ENCODE measurements around the gene ITPR3.

Gene ITPR3

DNA sequence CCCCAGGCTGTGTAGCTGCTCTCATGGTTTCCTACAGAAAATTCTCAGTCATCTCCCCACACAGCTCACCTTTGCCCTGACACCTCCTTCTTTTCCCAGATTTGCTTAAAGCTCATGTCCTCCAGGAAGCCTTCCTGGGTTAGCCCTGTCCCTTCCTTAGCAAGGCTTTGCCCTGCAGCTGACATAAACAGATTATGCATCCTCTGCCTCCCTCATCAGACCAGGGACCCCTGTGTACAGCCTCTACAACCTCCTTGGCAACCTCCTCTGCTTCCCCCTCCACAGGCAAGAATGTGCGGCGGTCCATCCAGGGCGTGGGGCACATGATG, 50.6 kb downstream of the ITPR3 start:
- DNase-seq = no peak

DNA sequence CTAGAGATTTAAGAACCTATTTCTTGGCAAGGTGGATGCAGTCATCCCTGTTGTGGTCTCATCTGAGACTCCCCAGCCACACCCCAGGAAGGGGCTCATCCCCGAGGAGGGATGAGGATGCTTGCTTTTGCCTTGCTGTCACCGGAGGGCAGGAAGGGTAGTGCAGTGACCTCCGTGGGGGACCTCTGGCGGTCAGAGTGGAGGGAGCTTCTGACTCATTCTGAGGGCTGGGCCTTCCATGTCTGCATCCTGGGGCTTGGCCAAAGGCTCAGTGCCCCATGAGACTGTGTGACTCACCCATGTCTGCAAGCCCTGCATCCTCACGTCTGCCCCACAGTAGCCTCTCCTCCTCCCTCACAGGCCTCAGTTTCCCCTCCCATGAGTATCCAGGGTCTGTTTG, 51.7 kb downstream of the ITPR3 start:
- no peak for DNase-seq

DNA sequence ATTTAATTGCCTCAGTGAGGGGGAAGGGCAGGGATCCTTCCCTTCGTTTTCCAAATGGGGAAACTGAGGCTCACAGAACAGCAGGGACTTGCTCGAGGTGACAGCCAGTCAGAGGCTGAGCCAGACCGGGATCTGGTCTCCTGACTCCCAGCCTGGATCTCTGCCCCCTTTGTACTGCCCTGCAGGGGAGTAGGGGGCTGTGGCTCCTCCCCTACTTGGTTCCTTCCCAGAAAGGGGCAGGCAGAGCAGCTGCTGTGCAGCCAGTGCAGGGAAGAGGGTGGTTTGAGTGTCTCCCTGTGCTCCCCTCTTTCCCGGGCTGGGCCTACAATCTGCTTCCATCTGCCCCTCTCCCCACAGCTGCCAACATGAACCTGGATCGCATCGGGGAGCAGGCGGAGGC, 52.7 kb downstream of the ITPR3 start:
- DNase-seq = no peak

DNA sequence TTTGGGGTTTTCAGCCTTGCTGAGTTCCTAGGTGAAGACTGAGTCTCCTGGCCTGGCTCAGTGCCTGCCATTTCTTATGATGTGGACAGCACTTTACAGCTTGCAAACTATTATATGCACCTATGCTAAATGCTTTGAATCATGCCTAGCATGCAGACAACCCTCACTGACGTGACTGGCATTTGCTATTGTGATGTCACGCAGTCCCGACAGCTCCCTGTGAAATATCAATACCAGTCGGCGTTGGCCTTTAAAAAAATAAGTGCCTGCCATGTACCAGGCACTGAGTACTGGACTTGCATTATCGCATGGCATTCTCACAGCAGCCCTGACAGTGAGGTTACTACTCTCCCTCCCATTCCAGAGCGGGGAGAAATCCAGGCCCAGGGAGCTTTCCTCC, 54.8 kb downstream of the ITPR3 start:
- DNase-seq = no peak

DNA sequence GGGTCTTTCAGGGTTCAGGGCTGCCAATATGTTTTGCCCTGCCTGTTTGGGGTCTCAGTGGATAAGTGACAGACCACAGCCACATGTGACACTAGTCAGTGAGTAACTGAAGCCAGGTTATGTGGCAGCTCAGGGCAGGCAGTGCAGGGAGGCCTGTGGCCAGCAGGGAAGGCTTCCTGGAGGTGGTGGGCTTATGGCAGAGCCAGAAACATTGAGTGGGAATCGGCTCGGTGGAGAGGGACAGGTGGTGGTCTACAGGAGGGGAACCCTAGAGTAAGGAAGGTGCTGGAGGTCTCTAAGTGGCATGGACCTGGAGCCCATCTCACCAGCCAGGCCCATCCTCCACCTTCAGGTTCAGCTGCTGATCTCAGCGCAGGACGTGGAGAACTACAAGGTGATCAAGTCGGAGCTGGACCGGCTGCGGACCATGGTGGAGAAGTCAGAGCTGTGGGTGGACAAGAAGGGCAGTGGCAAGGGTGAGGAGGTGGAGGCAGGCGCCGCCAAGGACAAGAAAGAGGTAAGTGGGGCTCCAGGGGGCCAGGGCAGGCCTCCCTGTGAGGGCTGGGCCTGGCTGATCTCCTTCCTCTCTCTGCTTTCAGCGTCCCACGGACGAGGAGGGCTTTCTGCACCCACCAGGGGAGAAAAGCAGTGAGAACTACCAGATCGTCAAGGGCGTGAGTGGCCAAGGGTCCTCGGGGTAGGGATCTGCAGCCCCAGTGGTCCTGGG, 55.5 kb downstream of the ITPR3 start:
- no peak for DNase-seq

DNA sequence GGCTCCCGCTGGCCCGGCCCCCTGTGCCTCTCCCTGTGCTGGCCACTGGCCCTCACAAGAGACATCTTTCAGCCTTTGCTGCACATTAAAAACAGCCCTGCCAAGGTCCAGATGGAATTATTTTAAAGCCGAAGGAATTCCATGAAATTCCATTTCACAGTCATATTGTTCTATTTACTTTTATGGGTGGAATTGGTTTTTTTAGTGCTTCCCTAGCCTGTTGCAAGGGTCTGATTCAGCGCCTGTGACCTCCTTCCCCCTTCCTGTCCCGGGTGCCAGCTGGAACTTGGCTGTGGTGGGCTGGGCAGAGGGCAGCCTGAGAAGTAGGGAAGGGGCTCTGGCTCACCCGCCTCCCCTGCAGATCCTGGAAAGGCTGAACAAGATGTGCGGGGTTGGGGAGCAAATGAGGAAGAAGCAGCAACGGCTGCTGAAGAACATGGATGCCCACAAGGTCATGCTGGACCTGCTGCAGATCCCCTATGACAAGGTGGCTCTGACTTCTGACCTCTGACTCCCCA, 56.1 kb downstream of the ITPR3 start:
- DNase-seq = no peak

DNA sequence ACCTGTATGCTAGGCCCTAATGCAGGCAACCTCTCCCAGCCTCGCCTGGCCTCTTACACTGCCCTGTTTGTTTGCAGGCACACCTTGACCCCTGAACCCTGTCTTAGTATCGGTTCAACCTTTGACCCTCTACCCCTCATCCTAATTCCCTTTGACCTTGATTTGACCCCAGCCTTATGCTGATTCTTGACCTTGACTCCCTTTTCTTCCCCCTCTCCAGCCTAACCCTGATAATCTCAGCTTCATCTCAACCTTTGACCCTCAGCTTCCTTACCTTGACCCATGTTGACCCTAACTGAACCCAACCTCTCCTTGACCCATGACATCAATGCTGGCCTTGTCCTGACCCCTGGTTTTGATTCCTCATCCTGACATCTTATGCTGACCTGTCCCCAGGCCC, 56.6 kb downstream of the ITPR3 start:
- no peak for DNase-seq

DNA sequence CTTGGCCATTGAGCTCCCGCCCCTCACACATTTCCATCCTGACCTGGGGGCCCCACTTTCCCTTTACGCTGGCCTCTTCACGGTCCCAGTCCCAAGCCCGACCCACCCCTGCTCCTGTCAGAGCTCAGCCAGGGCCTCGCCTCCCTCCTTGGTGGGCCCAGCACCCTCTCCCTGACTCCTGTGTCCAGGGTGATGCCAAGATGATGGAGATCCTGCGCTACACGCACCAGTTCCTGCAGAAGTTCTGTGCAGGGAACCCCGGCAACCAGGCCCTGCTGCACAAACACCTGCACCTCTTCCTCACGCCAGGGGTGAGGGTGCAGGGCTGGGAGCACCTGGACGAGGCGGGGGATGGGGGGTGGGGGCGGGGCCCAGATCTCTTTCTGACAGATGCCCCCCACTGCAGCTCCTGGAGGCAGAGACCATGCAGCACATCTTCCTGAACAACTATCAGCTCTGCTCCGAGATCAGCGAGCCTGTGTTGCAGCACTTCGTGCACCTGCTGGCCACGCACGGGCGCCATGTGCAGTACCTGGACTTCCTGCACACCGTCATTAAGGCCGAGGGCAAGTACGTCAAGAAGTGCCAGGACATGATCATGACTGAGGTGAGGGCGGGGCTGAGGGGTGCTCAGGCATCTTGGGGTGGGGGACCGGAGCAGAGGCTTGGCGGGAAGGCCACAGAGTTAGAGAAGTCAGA, 57.3 kb downstream of the ITPR3 start:
- DNase-seq = no peak

DNA sequence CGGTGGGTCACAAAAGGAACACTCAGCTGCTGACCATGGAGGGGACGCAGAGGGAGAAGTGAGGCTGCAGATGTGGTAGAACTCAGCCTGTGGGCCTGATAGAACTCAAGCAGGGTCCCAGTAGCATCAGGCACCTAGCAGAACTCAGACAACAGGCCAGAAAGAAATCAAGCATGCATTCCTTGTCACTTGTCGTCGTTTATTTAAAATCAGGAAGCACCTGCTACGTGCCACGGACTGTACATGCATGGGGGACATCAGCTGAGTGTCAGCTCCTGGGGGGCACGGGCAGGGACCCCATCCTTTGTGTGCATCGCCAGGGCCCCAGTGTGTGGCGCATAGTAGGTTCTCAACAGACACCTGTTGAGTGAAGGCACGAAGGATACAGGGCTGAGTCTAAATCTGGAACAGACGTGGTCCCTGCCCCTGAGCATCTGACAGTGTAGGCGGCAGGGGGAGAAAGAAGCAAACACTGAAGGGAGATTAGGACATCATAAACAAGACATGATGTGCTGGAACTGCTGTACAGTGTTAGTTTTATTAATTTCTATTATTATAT, 57.9 kb downstream of the ITPR3 start:
- DNase-seq = no peak

DNA sequence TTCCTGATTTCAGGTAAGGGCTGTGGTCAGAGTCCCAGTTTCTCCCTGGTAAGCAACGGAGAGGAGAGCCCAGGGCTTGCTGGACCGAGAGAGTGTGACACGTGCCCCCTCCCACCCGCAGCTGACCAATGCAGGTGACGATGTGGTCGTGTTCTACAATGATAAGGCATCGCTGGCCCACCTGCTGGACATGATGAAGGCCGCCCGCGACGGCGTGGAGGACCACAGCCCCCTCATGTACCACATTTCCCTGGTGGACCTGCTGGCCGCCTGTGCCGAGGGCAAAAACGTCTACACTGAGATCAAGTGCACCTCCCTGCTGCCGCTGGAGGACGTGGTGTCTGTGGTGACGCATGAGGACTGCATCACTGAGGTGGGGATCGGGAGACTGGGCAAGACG, 58.6 kb downstream of the ITPR3 start:
- DNase-seq = no peak

DNA sequence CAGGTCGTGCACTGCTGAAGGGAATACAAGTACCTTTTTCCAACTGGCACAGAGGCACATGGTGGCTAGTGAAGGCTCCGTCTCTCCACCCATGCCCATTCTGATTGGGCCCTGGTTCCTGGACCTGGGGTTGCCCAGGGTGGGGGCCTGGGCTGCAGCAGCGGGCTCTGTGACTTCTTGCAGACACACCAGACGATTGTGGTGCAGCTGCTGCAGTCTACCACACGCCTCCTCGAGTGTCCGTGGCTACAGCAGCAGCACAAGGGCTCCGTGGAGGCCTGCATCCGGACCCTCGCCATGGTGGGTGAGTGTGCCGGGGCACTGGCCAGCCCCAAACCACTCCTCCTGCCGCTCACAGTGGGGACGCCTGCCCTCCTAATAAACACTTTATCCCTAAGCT, 61.2 kb downstream of the ITPR3 start:
- DNase-seq = no peak

DNA sequence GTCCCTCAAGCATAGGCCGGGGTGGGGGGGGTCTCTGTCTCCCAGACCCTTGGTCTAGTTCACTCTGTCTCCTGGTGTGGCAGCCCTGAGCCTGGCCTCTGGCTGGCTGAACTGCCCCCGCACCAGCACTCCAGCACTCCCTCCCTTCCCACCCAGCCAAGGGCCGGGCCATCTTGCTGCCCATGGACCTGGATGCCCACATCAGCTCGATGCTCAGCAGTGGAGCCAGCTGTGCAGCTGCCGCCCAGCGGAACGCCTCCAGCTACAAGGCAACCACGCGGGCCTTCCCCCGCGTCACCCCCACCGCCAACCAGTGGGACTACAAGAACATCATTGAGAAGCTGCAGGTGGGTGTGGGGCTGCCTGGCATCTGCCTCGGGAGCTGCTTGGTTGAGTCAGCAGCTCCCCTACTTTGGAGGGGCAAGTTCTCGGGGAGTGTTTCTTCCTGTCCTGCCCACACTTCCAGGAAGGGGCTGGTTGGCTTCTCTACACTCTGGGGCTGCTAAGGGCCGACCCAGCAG, 62.0 kb downstream of the ITPR3 start:
- peak; percentile 52 for DNase-seq

DNA sequence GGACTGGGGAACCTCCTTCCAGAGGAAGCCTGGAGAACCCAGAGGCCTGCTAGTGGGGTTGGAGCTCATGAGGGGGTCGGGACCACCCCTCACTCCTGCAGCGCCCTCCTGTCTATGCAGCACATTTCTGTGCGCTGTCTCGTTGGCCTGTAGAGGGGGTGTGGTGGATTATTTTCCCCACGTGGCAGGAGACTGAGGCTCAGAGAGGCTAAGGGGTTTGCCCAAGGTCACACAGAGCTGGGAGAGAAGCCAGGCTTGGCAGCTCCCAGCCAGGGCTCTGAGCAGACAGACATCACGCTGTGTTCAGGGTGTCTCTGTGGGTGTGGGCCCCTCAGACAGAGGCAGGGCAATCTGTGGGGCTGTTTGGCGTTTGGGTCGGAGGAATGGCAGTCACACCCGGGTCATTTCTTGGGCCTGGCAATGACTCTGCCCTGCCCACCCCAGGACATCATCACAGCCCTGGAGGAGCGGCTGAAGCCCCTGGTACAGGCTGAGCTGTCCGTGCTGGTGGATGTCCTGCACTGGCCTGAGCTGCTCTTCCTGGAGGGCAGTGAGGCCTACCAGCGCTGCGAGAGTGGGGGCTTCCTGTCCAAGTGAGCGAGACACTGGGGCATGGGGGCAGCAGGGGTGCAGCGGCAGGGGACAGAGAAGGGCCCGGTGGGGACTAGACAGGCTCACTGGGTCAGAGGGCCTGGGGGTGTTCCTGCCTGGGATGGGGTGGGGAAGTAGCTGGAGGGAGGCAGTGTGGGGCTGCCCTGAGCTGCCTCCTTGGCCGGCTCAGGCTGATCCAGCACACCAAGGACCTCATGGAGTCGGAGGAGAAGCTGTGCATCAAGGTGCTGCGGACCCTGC, 62.7 kb downstream of the ITPR3 start:
- no peak for DNase-seq

DNA sequence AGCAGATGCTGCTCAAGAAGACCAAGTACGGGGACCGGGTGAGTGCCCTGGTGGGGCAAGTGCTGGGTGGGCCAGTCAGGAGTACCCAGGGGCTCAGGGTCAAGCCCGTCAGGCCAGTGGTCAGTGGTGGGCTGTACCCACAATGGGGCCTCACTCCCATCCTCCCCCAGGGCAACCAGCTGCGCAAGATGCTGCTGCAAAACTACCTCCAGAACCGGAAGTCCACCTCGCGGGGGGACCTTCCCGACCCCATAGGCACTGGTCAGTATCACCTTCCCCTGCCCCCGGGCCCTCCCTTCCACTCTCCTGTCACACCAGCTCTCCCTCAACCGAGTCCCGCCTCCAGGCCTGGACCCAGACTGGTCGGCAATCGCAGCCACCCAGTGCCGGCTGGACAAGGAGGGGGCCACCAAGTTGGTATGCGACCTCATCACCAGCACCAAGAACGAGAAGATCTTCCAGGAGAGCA, 63.3 kb downstream of the ITPR3 start:
- DNase-seq = no peak

DNA sequence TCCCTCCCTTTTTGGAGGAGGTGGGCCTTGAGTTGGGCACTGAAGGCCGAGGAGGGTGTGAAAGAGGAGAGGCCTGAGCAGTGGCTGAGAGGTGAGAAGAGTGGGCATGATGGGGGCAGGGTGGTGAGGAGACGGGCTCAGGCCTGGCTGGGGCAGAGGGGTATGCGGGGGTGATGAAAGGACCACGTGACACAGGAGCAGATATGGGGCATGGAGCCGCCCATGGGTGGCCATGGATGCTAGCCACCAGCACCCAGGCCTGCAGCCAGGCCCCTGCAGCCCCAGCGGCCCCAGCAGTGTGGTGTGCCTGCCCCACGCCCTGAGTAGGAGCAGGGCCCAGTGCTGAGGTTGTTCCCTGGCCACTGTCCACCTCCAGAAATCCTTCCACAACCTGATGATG, 63.9 kb downstream of the ITPR3 start:
- DNase-seq = no peak

DNA sequence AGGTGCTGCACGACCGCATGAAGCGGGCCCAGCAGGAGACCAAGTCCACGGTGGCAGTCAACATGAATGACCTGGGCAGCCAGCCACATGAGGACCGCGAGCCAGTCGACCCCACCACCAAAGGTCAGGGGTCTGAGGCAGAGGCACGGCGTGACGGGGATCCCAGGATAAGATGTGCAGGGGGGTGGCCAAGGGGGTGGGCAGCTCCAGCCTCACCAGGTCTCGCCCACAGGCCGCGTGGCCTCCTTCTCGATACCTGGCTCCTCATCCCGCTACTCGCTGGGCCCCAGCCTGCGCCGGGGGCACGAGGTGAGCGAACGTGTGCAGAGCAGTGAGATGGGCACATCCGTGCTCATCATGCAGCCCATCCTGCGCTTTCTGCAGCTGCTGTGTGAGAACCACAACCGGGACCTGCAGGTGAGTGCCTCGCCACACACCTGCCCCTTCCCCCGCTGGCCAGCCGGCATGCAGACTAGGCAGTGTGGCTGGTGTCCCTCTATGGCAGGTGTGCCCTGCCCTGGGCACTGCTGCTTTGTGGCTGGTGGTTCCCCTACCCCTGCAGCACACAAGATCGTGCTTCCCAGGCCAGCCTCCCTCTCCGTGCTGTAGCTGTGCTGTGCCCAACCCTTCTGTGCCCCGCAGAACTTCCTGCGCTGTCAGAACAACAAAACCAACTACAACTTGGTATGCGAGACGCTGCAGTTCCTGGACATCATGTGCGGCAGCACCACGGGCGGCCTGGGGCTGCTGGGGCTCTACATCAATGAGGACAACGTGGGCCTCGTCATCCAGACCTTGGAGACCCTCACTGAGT, 64.5 kb downstream of the ITPR3 start:
- no peak for DNase-seq

DNA sequence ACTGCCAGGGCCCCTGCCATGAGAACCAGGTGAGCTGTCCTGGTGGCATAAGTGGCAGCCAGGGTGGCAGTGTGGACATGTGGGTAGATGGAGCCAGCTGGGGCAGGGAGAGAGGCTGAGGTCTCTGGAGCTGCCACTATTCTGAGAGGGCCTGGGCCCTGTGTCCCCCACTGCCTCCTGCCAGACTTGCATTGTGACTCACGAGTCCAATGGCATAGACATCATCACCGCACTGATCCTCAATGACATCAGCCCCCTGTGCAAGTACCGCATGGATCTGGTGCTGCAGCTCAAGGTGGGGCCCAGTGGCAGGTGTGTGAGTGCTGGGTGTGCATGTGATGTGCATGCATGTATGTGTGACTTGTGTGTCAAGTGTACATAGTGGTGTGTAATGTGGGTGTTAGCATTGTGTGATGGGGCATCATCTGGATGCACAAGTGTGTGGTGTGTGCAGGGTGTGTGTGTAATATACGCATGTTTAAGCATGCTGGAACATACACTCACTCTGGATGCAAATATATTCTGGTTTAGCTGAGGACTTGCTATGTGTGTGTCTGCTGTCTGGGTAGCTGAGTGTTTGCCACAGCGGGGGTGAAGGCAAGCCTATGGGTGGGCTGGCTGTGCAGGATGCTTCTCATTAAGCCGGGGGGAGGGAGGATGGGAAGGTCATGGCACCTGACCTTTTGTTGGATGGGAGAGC, 65.3 kb downstream of the ITPR3 start:
- no peak for DNase-seq

DNA sequence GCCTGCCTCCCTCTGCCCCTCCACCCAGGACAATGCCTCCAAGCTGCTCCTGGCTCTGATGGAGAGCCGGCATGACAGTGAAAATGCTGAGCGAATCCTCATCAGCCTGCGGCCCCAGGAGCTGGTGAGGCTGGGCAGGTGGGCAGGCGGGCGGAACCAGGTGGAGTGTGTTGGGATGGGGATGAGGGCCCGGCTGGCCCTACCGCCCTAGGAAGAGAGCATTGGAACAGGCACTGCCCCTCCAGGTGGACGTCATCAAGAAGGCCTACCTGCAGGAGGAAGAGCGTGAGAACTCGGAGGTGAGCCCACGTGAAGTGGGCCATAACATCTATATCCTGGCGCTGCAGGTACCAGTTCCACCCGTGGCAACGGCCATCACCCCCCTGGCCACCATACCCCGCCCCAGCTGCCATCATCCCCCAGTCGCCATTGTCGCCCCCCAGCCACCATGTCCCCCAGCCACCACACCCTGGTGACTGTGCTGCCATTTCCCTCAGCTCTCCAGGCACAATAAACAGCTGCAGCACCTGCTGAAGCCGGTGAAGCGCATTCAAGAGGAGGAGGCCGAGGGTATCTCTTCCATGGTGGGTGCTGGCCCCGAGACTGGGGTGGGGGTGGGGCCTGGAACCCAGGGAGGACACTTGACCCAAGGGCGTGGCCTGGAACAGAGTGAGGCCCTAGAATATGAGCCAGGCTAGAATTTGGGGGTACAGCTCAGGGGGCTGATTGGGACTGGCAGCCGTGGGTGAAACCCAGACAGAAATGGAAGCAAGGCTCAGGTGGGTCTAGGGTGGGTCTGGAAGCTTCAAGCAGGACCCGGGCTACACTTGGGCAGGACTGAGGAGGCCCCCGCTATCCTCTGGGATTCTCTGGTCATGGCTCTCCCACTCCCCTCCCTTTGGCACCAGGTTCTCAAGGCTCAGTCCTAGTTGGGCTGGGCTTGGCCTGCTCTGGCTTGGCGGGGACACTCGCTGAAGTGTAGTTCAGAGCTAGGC, 66.2 kb downstream of the ITPR3 start:
- DNase-seq = no peak

DNA sequence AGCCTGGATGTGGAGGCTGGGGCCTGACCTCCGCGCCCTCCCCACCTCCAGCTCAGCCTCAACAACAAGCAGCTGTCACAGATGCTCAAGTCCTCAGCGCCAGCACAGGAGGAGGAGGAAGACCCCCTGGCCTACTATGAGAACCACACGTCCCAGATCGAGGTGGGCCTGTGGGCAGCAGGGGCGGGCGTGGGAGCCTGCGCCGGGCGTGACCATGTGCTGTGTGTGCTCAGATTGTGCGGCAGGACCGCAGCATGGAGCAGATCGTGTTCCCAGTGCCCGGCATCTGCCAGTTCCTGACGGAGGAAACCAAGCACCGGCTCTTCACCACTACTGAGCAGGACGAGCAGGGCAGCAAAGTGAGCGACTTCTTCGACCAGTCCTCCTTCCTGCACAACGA, 66.9 kb downstream of the ITPR3 start:
- no peak for DNase-seq

Data from central memory CD4-positive, alpha-beta T cell (primary cell).